Measurements from ENCODE around the gene METTL4.

The METTL4 gene

DNA sequence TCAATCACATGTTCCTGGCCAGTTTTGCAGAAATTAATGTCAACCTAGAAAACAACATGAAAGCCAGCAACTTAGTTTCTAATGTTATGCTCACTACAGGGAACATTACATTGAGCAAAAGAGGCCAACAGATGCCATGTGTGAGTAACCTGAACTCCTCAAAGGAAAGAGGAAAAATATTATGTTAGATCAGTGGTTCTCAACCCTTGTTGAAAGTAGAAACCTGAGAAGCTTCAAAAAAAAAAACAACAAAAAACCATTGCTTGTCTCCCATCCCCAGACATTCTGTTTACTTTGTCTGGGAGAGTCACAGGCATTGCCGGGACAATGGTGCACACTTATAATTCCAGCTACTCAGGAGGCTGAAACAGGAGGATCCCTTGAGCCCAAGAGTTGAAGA, 57.7 kb downstream of the METTL4 start:
- TF ChIP-seq, protein P1, sequence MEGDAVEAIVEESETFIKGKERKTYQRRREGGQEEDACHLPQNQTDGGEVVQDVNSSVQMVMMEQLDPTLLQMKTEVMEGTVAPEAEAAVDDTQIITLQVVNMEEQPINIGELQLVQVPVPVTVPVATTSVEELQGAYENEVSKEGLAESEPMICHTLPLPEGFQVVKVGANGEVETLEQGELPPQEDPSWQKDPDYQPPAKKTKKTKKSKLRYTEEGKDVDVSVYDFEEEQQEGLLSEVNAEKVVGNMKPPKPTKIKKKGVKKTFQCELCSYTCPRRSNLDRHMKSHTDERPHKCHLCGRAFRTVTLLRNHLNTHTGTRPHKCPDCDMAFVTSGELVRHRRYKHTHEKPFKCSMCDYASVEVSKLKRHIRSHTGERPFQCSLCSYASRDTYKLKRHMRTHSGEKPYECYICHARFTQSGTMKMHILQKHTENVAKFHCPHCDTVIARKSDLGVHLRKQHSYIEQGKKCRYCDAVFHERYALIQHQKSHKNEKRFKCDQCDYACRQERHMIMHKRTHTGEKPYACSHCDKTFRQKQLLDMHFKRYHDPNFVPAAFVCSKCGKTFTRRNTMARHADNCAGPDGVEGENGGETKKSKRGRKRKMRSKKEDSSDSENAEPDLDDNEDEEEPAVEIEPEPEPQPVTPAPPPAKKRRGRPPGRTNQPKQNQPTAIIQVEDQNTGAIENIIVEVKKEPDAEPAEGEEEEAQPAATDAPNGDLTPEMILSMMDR (IDR thresholded peaks at IDR 0.05; ENCODE audit: low read length, missing control alignments): no peak
- no peak overlapping the region for H3K4me3 ChIP-seq (replicated peaks; ENCODE audit: low read depth, low read length)
- DNase-seq (ENCODE audit: low read depth): no peak

DNA sequence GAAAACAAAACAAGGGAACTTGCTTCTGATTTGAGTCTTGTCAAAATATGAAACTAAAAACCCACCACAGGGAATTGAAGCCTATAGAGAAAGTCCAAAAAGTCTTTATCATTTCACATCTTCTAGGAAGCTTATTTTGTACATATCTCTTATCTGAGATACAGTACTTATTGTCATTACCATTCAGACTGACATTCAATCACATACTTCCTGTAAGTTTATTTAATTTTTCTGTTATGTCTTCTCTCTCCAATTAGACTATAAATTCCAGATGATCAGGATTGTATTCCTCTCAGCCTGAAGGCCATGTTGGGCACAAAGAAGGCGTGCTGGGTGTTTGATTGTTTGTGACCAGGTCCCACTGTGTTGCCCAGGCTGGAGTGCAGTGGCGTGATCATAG, 59.2 kb downstream of the METTL4 start:
- no peak for DNase-seq (ENCODE audit: low read depth)
- no peak overlapping the region for H3K4me3 ChIP-seq (replicated peaks; ENCODE audit: low read depth, low read length)
- TF ChIP-seq, protein P1 (IDR thresholded peaks at IDR 0.05; ENCODE audit: low read length, missing control alignments): no peak

DNA sequence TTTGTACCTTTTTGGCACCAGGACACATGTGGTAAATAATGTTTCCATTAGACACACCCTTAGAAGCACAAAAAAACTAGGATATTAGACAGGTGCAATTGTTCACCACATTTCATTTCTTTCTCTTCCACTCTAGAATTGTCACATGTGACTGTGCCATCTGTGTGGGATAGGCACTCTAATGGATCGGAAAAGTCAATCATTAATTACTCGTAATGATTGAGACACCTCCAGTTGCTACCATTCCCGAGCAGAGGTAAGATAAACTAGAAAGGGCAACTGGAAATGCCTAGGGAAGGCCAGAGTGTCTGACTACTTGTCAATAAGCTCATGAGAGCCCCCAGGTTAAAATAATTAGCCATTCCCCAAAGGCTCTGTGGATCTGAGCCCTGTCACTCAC, 59.9 kb downstream of the METTL4 start:
- no peak overlapping the region for H3K4me3 ChIP-seq (replicated peaks; ENCODE audit: low read depth, low read length)
- DNase-seq (ENCODE audit: low read depth): no peak
- TF ChIP-seq, protein P1 (IDR thresholded peaks at IDR 0.05; ENCODE audit: low read length, missing control alignments): no peak

DNA sequence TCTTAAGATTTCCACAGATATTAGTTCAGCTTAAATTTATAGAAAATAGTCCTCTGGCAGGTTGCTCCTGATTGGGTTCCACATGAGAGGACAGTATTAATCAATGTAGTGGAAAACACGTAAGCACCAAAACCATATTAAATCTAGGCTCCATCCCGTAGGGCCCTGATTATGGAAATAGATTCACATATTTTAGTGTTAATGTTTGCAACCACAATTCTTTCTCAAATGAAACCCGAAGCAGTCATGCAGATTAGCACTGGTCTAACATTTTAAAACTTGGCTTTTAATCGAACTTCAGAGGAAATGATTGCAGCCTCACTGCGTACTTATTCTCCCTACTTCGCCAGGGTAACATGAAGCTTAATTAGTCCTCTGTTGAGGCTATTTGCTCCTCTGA, 60.9 kb downstream of the METTL4 start:
- no peak overlapping the region for H3K4me3 ChIP-seq (replicated peaks; ENCODE audit: low read depth, low read length)
- TF ChIP-seq, protein P1 (IDR thresholded peaks at IDR 0.05; ENCODE audit: low read length, missing control alignments): no peak
- DNase-seq (ENCODE audit: low read depth): no peak

DNA sequence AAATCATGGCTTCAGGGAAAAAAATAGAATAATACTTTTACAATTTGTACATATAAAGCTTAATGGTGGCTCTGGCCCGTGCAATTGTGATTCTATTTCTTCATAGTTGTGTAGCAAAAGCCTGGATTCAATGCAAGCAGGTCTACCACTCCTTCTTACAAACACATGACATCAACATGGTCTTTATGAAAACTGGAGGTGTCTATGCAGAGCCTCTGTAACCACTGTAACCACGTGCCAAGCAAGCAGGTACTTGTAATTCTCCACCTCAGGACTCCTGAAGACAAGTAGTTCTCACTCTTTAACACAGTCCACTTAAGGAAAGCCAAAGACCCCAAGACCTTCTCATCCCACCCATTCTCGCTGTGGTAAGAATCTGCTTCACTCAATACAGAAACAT, 62.6 kb downstream of the METTL4 start:
- TF ChIP-seq, protein P1 (IDR thresholded peaks at IDR 0.05; ENCODE audit: low read length, missing control alignments): no peak
- no peak for DNase-seq (ENCODE audit: low read depth)
- no peak overlapping the region for H3K4me3 ChIP-seq (replicated peaks; ENCODE audit: low read depth, low read length)

DNA sequence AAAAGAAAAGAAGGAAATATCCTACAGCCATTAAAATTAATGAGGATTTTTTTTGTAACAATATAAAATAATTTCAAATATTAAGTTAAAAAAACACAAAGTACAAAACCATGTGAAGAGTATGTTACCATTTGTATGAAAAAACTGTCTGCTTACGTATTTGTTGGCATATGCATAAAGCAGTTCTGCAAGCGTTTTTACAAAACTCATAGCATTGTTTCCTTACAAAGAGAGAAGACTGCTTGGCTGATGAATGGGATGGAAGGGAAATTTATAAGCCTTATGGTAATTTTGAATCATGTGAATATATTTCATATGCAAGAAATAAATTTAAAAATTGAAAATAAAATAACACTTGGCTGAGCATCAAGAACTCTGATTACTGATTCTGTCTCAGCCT, 63.1 kb downstream of the METTL4 start:
- no peak overlapping the region for H3K4me3 ChIP-seq (replicated peaks; ENCODE audit: low read depth, low read length)
- TF ChIP-seq, protein P1 (IDR thresholded peaks at IDR 0.05; ENCODE audit: low read length, missing control alignments): no peak
- no peak for DNase-seq (ENCODE audit: low read depth)

DNA sequence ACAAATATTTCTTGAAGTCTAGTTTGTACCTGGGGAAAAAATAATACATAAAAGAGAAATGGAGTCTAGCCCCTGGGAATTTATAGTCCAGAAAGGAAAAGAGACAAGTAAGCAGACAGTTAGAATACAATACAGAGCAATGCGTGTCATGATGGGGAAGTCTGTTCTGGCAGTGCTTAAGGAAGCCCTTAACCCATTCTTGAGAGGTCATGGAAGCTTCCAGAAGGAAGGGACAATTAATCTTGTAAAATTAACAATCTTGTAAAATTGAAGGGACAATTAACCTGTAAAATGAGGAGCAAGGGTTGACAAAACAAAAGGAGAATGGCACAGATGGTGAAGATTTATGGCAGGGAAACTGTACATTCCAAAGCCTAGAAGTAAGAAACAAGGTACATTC, 66.7 kb downstream of the METTL4 start:
- no peak for DNase-seq (ENCODE audit: low read depth)
- TF ChIP-seq, protein P1 (IDR thresholded peaks at IDR 0.05; ENCODE audit: low read length, missing control alignments): no peak
- no peak overlapping the region for H3K4me3 ChIP-seq (replicated peaks; ENCODE audit: low read depth, low read length)
